GM19099 (cell line): ENCODE data around the gene CBFA2T3.

Experiments
- POLR2A ChIP-seq: IDR thresholded peaks from 3 replicates; pipeline ENCODE4 v1.6.1; 2011; ENCODE audit warnings: low read depth; ENCODE audit not compliant: insufficient read length; ENCODE audit errors: extremely low read depth

Gene CBFA2T3

DNA sequence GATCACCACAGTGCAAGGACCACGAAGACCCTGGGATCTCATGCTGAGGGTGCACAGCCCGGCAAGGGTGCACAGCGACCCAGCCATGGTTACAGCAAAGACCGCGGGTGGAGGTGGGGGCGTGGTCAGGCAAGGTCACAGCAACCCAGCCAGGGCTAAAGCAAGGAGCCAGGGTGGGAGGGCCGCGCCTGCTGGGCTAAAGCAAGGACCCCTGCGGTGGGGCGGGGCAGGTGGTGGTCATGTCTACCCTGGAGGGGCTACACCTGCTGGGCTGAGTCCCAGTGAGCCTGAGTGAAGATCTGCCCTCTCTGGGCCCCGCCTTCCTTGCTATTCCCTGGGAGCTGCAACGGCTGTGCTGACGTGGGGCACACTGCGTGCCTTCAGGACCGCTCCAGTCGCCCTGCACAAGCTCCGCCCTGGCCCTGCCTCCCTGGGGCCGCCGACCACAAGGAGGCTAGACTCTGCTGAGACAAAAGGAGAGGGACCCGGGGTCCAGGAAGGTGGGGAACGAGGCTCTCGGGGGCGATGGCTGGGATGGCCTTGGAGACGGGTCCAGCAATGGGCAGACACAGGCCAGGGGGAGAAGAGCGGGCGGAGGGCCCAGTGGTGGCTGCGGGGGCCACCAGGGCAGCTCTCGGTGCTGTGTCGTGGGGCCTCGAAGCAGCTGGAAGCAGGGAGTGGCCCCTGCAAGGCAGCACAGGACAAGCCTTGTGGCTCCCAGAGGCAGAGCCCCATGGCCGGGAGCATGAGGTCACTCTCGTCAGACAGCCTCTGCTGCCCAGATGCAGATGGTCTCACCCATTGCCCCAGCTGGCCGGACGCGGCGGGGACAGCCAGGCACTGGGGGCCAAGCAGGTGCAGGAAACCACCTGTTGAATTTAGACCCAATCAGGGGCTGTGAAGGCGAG is 52.8 kb downstream of the CBFA2T3 start:
- TF ChIP-seq POLR2A: no peak

DNA sequence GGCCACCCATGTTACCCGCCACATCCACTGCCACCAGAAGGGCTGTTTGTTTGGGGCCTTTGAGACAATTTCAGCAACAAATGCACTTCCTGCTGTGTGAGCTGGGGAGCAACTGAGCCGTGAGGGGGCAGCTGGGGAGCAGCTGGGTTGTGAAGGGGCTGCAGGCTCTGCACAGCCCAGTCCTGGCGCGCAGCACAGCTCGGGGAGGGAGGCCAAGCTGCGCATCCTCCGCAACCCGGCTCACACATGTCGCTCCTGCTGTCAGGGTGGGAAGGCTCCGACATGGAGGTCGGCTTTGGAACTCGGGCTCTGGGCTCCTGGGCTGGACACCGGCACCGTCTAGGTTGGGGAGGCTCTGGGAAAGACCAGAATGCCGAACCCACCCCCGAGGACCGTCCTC is 53.6 kb downstream of the CBFA2T3 start:
- no peak for TF ChIP-seq POLR2A

DNA sequence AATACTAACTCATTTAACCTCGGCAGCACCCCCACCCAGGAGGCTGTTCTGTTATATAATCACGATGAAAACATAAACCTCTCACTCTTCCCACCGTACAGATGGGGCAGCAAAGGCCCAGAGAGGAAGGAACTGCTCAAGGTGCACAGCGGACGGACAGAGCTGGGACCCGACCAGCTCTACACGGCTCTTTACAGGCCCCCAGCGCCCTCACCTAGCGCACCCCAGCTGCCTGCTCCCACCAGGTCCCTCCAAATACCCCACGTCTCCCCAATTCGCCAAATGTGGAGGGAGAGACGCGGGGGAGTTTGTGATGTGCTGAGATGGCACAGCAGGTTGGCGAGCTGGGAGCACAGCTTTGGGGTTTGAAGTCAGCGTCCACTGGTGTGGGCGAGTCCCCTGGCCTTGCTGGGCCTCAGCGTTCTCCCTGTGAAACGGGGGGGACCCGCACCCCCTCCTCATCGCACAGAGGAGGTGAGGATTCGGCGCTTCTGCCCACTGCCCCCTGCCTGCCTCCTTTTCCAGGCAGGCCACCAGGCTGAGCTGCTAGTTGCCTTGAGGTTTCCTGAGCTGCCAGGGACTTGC is 54.1 kb downstream of the CBFA2T3 start:
- no peak for TF ChIP-seq POLR2A

DNA sequence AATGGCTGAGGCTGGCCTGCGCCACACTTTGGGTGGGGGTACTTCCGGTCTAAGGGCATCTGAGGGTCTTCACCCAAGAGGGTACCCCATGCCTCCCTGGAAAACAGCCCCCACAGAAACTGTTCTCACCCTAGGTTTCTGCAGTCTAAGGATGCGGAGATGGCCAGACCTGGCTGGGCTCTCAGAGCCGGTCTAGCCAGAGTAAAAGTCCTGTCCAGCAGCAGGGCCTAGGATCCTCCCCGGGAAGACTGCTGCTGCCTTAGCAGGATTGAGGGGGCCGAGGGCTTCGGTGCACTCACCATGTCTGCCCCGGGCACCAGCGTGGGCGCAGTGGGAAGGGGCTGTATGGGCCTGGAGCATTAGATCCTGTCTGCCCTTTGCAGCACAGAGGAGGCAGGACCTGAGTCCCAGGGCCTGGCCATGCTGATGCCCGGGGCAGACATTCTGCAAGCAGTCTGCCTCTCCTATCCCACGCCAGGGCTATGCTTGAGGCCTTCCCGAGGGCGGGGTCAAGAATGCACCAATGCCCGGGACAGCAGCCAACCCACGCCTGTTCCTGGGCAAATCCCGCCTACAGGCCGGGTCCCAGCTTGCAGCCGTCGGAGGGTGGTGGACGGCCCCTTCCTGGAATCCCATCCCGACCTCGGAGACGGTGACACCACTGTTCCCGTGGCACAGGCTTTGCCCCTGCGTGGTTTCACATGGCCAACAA is 54.7 kb downstream of the CBFA2T3 start:
- no peak for TF ChIP-seq POLR2A

DNA sequence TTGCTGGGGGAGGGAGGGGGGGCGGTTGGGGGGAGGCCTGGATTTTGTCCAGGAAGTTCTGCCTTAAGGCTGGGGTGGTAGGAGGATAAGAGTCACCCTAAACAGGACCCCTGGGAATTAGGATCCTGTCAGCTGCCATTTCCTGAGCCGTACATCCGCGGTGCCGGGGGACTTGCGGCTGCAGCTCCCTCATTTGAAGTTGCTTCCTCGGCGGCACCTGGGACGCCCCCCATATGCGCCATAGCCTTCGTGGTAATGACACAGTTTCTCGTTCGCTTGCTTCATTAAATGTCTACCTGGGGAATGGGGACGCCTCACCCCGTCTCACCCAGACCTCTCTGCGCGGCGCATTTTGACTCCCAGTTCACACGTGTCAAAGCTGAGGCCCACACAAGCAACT is 55.4 kb downstream of the CBFA2T3 start:
- TF ChIP-seq POLR2A: no peak

DNA sequence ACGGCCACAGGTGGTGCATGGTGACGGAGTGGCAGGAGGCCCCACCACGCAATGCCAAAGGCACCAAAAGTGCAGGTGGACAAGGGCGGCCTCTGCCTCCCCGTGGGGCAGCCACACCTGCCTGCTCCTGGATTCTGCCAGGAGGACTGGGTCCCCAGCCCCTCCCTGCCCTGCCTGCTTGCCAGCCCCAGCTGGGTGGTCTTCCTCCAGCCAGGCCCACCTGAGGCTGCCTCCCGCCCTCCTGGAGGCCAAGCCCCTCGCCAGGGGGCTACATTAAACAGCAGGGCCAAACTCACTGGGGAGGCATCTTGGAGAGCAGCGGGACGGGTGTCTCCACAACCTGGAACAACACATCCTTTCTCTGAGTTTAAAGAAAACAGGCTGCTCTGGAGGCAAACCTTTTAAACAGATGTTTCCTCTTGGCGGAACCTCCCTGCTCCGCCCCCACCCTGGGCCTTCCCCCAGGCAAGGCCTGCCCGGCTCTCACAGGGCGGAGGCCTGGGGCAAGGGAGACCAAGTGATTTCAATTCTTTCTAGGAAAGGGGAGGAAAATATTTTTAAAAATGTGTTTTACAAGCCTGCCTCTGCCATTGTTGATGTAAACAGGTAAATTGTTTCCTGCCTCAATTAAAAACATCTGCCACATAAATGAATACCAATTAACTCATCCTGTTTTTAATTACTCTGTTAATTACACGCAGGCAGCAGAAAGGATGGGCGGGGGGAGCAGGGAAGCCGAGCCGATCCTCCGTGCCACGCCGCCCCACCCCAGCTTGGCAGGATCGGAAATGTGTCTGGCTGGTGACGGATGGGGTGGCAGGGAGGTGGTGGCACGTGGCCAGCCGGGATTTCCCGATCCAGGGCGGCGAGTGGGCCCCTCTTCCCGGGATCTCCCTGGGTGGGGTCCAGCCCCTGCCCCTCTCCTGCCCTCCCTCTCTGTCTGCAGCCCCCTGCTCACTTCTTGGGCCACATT is 56.1 kb downstream of the CBFA2T3 start:
- TF ChIP-seq POLR2A: no peak

DNA sequence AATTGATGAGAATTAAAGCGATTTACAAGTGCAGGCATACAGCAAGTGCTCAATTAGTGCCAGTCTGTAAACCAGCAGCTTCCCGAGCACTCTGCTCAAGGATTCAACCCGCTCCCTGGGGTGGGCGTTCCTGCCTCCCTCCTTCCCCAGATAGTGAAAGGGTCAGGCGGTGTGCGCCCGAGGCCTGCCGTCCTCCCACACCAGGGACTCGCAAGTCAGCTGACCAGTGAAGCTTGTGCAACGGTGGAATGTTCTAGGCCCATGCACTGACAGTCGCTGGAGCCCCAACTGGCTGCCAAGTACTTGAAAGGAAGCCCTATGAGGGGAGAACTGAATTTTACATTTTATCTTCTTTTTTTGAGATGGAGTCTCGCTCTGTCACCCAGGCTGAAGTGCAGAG is 57.1 kb downstream of the CBFA2T3 start:
- no peak for TF ChIP-seq POLR2A

DNA sequence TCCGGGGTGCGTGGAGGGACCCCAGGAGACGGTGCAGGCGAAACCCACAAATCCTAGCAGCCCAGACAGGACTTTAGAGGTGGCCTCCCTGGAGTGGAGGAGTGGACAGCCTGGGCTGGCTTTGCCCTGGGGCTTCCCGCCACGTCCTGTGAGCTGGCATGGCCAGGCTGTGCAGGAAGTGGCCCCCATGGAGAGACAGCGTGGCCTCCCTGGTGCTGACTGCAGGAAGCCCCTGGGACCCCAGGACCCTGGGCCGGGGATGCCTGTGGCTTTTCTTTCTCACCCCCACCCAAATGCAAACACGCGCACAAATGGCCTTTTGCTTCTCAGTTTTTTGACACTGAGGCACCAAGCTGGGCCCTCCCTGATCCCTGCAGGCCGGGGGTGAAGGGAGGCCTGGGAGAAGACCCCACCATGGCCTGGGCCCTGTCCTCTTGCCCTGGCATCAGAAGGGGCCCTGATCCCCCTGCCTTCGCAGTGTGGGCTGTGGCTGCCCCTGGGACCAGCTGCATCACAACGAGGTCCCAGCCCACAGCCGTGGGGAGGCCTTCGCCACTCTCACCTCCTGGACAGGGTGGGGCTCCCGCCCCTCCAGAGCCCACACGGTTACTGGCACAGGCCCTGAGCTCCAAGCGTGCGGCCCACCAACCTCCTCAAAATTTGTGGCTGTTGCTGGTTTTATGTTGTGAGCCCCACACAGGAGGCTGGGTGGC is 58.9 kb downstream of the CBFA2T3 start:
- no peak for TF ChIP-seq POLR2A

DNA sequence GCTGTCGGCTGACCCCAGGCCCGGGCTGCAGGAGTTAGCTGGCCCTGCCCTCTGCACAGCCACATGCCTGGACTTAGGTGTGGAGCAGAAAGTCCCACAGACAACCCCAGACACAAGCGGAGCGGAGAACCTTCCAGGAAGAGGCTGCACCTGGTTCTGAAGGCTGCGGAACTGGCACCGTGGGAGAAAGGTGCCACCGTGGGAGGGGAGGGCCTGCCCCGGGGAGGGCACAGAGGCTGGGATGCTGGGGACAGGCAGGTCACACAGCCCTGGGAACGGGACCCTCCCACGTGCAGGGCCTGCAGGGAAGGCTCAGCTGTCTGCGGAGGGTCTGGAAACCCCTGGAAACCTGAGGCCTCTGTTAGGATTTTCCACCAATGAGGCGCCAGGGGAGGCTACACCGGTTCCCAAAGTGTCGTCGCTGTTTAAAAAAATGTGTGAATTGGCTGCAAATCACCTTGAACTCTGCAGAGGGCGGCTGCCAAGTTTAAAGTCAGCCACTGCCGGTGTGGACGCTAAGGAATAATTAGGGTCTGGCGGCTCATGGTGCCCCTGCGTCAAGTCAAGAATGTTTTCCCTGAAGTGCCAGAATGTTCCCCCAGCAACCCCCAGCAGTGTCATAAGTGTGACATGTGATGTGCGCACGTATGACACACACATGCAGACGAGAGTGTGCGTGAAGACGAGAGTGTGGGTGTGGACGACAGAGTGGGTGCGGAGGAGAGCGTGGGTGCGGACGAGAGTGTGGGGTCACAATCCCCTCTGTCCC is 59.7 kb downstream of the CBFA2T3 start:
- TF ChIP-seq POLR2A: no peak

DNA sequence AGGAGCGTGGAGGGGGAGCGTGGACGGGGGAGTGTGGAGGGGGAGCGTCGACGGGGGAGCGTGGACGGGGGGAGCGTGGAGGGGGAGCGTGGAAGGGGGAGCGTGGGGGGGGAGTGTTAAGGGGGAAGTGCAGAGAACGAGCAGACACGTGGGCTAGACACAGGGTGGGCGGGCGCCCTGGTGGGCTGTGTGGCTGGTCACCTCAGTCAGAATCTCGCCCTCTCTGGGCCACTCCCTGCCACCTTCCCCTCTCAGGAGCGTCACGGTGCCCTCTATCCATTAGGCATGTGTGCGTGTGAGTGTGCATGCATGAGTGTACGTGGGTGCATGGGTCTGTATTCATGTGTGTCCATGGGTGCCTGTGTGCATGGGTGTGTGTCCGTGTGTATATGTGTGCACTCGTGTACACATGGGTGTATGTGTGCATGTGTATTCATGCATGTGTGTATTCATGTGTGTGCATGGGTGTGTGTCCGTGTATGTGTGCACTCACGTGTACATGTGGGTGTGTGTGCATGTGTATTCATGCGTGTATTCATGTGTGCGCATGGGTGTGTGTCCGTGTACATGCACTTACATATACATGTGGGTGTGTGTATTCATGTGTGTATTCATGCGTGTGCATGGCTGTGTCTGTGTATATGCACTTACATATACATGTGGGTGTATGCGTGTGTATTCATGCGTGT is 61.2 kb downstream of the CBFA2T3 start:
- no peak for TF ChIP-seq POLR2A

DNA sequence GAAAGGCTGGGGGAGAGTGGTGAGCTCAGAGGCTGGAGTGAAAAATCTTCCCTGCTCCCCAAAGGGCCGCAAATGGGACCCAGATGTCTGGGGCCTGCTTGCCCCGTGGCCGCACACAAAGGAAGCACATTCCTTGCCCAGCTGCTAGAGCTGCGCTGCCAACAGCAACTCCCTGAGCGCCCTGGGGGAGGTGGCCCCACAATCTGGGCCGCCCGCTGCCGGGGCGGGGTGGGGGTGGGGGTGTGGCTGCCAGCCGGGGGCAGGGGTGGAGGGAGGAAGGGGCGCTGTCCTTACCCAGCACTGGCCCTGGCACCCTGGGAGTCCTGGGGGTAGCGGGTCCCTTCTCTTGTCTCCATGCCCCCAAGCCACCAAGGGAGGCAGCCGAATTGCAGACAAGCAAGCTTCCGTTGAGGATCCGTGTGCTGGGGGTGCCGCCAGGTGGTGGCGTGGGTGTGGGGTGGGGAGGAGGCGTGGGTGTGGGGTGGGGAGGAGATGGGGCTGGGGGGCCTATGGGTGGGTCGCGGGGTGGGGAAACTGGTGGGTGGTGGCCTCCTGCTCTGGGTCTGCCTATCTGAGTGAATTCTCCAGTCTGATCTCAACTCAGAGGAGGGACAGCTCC is 62.1 kb downstream of the CBFA2T3 start:
- TF ChIP-seq POLR2A: no peak

DNA sequence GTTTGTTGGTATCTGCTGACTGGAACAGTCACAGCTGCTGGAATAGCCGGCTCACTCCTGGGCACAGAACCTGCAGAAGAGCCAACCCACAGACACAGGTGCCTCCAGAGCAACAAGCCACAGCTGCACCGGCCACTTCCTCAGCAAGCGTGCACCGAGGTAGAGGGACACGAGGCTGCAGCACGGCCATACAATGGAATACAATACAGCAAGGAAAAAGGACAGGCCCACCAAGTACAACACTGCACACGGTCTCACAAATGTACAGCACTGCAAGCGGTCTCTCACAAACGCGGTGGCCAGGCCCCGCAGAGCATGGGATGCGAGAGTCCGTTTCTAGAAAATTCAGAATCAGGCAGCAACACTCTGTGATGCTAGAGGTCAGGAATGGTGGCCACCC is 63.1 kb downstream of the CBFA2T3 start:
- no peak for TF ChIP-seq POLR2A
